ENCODE data around the gene FCAMR. TPM values are rescaled to one million over a fixed set of nuclear protein-coding genes. Genes with fewer than 3 reads are reported as not detected.

The FCAMR gene
- total and polyA plus RNA-seq, 2 experiments from 2014 or later = not detected

GRCh38 chr1:206953126-206953525 lies 17.1 kb downstream of the FCAMR start:
- H3F3A ChIP-seq (ENCODE audit: insufficient read depth) = no peaks in the 10 kb centered on the region
- no peak overlapping the region for H3K9ac ChIP-seq
- no peak for TF ChIP-seq EZH2phosphoT487 (IDR thresholded peaks at IDR 0.05; ENCODE audit: insufficient read depth, low read depth)
- no peak for TF ChIP-seq EZH2 (IDR thresholded peaks at IDR 0.05; ENCODE audit: insufficient read depth, poor library complexity, severe bottlenecking)
- no peak overlapping the region for H3K4me3 ChIP-seq
- H3K79me2 ChIP-seq (ENCODE audit: insufficient read depth) = no peaks in the 10 kb centered on the region
- H3K9me3 ChIP-seq (ENCODE audit: low read depth) = no peaks in the 10 kb centered on the region
- no peak overlapping the region for H3K4me2 ChIP-seq (ENCODE audit: unreplicated experiment)
- H4K20me1 ChIP-seq (ENCODE audit: insufficient read depth) = no peaks in the 10 kb centered on the region
- H3K4me1 ChIP-seq (ENCODE audit: insufficient read depth) = no peaks in the 10 kb centered on the region
- no peaks in the 10 kb centered on the region for H3K36me3 ChIP-seq (ENCODE audit: low read depth)
- in situ Hi-C loops (cut with MboI) = no loop called here
- 79 to 83% methylated on average over 3 of the region's 3 CpGs for WGBS, 2 experiments (ENCODE audit: low coverage in 1 of 2, low lambda C conversion rate in 2 of 2, missing lambda C conversion rate in 2 of 2)
- no peaks in the 10 kb centered on the region for H3K9me2 ChIP-seq (ENCODE audit: insufficient read depth)
- no peak overlapping the region for H3K27ac ChIP-seq
- DNase-seq = no peak
- no peak overlapping the region for H2AFZ ChIP-seq
- H3K27me3 ChIP-seq (replicated peaks; ENCODE audit: insufficient read depth) = peaks cover 14% of the 10 kb centered on the region

DNA sequence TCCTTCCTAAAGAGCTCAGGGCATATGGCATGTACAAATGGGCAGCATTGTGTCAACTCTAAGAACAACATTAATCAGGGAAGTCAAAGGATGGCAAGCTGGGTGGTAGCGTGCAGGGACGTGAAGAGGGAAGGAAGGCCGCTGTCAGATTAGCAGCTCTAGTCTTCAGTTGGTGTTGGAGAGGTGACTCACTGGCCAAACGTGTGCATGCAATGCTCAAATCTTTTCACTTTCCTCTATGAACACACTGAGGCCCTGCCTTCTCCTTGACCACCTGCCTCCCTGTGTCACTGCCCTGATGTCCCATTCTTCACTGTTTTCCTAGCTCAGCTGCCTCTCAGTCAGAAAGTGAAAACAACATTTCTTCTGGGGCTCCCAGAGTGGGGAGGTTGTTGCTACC lies 18.1 kb downstream of the FCAMR start:
- no peak overlapping the region for H3K4me2 ChIP-seq (ENCODE audit: unreplicated experiment)
- H3K36me3 ChIP-seq (ENCODE audit: low read depth) = no peaks in the 10 kb centered on the region
- no peaks in the 10 kb centered on the region for H3K79me2 ChIP-seq (ENCODE audit: insufficient read depth)
- no peak overlapping the region for H3K4me3 ChIP-seq
- H2AFZ ChIP-seq = no peak overlapping the region
- H3K9me3 ChIP-seq (ENCODE audit: low read depth) = no peaks in the 10 kb centered on the region
- no peaks in the 10 kb centered on the region for H3F3A ChIP-seq (ENCODE audit: insufficient read depth)
- H4K20me1 ChIP-seq (ENCODE audit: insufficient read depth) = no peaks in the 10 kb centered on the region
- no peaks in the 10 kb centered on the region for H3K4me1 ChIP-seq (ENCODE audit: insufficient read depth)
- TF ChIP-seq EZH2 (IDR thresholded peaks at IDR 0.05; ENCODE audit: insufficient read depth, poor library complexity, severe bottlenecking) = no peak
- no peak for TF ChIP-seq EZH2phosphoT487 (IDR thresholded peaks at IDR 0.05; ENCODE audit: insufficient read depth, low read depth)
- WGBS, 2 experiments (ENCODE audit: low coverage in 1 of 2, low lambda C conversion rate in 2 of 2, missing lambda C conversion rate in 2 of 2) = 82% methylated on average over 4 of the region's 4 CpGs
- no peak overlapping the region for H3K27ac ChIP-seq
- in situ Hi-C loops (cut with MboI) = no loop called here
- H3K9me2 ChIP-seq (ENCODE audit: insufficient read depth) = no peaks in the 10 kb centered on the region
- no peak overlapping the region for H3K9ac ChIP-seq
- no peak for DNase-seq
- H3K27me3 ChIP-seq (replicated peaks; ENCODE audit: insufficient read depth) = peaks cover 14% of the 10 kb centered on the region

DNA sequence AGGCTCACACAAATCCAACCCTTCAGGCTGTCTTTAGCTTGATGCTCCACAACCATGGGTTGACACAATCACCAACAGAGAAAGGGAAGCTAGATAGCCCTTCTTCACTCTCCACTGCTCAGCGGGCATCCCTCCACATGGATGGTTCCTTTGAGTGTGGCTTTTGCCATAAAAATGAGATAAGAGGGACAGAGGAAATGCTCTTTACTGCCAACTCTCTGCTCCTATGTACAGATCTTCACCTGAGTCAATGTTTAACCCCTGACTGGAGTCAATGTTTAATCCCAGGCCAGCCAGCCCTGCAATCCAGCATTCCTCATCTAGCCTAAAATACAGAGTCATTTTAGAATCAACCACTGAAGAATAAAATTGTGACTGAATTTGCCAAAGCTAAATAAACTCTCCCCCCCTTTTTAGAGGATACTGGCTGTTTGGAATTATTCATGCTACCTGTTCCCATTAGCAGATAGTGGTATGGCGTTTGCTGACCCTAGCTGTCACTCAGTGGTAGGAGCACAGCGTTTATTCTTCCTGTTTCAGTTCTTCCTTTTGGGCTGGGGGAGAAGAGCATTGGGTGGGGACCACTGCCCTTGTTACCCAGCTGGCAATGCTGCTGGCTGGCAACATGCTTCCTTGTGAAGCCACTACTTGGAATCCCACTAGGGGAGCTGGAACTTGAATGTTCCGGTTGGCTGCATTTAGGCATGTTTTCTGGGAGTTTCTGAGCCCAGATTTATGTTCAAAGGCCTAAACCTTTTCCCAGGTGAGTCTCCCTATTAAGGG lies 18.8 kb downstream of the FCAMR start:
- Histone ChIP-seq H3K9ac (no peak overlapping the region), H4K20me1 (ENCODE audit: insufficient read depth) (no peaks in the 10 kb centered on the region), H3K79me2 (ENCODE audit: insufficient read depth) (no peaks in the 10 kb centered on the region), H3K4me1 (ENCODE audit: insufficient read depth) (no peaks in the 10 kb centered on the region), H3K27ac (no peak overlapping the region), H3K36me3 (ENCODE audit: low read depth) (no peaks in the 10 kb centered on the region), H3F3A (ENCODE audit: insufficient read depth) (no peaks in the 10 kb centered on the region), H3K27me3 (replicated peaks; ENCODE audit: insufficient read depth) (peaks cover 14% of the 10 kb centered on the region), H3K9me3 (ENCODE audit: low read depth) (no peaks in the 10 kb centered on the region), H2AFZ (no peak overlapping the region), H3K9me2 (ENCODE audit: insufficient read depth) (no peaks in the 10 kb centered on the region), H3K4me2 (ENCODE audit: unreplicated experiment) (no peak overlapping the region), H3K4me3 (no peak overlapping the region)
- TF ChIP-seq EZH2phosphoT487 (IDR thresholded peaks at IDR 0.05; ENCODE audit: insufficient read depth, low read depth) (no peak), EZH2 (IDR thresholded peaks at IDR 0.05; ENCODE audit: insufficient read depth, poor library complexity, severe bottlenecking) (no peak)
- in situ Hi-C loops (cut with MboI) = no loop called here
- DNase-seq = no peak
- 82 to 85% methylated on average over 4 of the region's 4 CpGs for WGBS, 2 experiments (ENCODE audit: low coverage in 1 of 2, low lambda C conversion rate in 2 of 2, missing lambda C conversion rate in 2 of 2)

DNA sequence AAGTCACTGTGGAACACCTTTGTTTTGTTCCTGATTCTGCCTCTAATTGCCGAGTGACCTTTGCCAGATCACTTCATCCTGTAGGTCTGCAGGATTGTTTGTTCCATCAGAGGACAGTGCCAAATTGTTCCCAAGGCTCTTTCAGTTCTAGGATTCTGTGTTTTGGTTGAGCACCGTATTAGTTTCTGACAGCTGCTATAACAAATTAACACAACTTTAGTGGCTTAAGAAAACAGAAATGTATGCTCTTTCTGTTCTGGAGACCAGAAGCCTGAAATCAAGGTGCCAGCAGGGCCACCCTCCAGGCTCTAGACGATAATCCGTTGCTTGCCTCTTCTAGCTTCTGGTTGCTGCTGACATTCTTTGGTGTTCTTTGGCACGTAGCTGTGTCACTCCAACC lies 20.6 kb downstream of the FCAMR start:
- H3K4me1 ChIP-seq (ENCODE audit: insufficient read depth) = no peaks in the 10 kb centered on the region
- no peak overlapping the region for H3K4me3 ChIP-seq
- H3K9ac ChIP-seq = no peak overlapping the region
- in situ Hi-C loops (cut with MboI) = no loop called here
- H4K20me1 ChIP-seq (ENCODE audit: insufficient read depth) = no peaks in the 10 kb centered on the region
- no peaks in the 10 kb centered on the region for H3F3A ChIP-seq (ENCODE audit: insufficient read depth)
- H3K4me2 ChIP-seq (ENCODE audit: unreplicated experiment) = no peak overlapping the region
- H3K79me2 ChIP-seq (ENCODE audit: insufficient read depth) = no peaks in the 10 kb centered on the region
- WGBS, 2 experiments (ENCODE audit: low coverage in 1 of 2, low lambda C conversion rate in 2 of 2, missing lambda C conversion rate in 2 of 2) = 77% methylated on average over 5 of the region's 5 CpGs
- TF ChIP-seq EZH2phosphoT487 (IDR thresholded peaks at IDR 0.05; ENCODE audit: insufficient read depth, low read depth) (no peak), EZH2 (IDR thresholded peaks at IDR 0.05; ENCODE audit: insufficient read depth, poor library complexity, severe bottlenecking) (no peak)
- no peaks in the 10 kb centered on the region for H3K9me3 ChIP-seq (ENCODE audit: low read depth)
- peaks cover 20% of the 10 kb centered on the region for H3K27me3 ChIP-seq (replicated peaks; ENCODE audit: insufficient read depth)
- no peak for DNase-seq
- H3K9me2 ChIP-seq (ENCODE audit: insufficient read depth) = no peaks in the 10 kb centered on the region
- H3K27ac ChIP-seq = no peak overlapping the region
- H3K36me3 ChIP-seq (ENCODE audit: low read depth) = no peaks in the 10 kb centered on the region
- H2AFZ ChIP-seq = no peak overlapping the region

Measured in GM23248 (cell line).